Measurements from ENCODE around the gene UBQLN4. TPM values are rescaled to one million over a fixed set of nuclear protein-coding genes. Genes with fewer than 3 reads are reported as not detected.

The UBQLN4 gene
- total RNA-seq: 10 to 100 TPM; 31.6 to 34.8 TPM
- 1 to 10 TPM; 6.9 to 9.7 (median 7.6) TPM for polyA plus RNA-seq
- total RNA-seq: 23.1 to 60.9 (median 40.3) reads per million in 6 experiments

- peaks cover 20 to 39% (median 36%) of the 10 kb centered on the region in 4 donors for H3K4me1 Mint-ChIP-seq
- H3K4me3 Mint-ChIP-seq: peak within 1 kb of the TSS; percentile 90 to 100 (median 96)
- no peaks in the 10 kb centered on the region for H3K27me3 Mint-ChIP-seq
- peak within 1 kb of the TSS; percentile 81 to 97 (median 94) for H3K27ac Mint-ChIP-seq
- POLR2A ChIA-PET: interaction anchor here (0.7 to 1.9 kb wide), 3 partner anchors 33 to 416 kb away, joined by 3 to 12 read pairs (median 4); partner anchors contain the start of gene SSR2
- H3K9me3 Mint-ChIP-seq: no peaks in the 10 kb centered on the region
- ATAC-seq (peak; percentile 49 to 58), DNase-seq (peak; percentile 71 to 93 (median 80))
- peaks cover 0 to 23% (median 0%) of the 10 kb centered on the region in 3 donors for H3K36me3 Mint-ChIP-seq
Observed at GRCh38 chr1:156053768-156054499, at the start of gene UBQLN4. UBQLN4 (minus strand) TSS chr1:156053798; CDS start chr1:156053701, 97 bp downstream.

DNA sequence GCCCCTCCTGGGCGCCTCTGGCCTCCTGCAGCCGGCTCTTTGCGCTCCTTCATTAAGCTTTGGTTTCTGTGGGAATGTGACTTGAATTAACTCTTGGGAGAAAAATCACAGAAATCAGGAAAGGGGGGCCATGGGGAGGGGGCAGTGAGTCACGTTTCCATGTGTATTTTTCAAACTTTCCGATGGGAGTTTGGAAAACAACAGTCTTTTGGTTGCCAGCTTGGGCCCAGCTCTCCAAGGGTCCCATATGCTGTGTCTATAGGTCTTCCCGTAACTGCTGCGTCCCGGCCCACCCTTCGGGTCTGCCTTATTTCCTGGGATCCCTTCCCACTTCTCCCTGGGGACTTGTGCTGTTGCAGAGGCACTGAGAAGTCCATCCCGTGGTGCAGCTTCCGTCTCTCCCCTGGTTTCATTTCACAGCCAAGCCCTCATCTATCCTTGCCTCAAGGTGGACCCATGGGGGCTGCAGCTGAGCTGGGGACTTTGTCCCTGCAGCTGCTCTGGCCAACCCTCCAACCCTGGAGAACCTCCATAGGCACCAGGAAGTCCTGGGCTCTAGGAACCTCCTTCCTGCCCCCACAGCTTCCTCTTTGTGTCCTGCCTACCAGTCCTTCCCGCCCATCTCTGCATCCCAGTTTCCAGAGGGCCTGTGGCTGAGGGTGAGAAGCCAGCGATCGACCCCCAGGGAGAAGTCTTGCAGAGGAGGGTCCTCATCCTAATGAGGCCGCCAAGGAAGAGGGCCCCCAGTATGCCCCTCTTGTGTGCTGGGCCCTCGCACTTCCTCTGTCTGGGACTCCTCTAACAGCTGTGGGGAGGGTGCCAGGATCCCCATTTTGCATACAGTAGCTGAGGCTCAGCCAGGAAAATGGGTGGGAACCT lies 49.3 kb upstream of the UBQLN4 start:
- Mint-ChIP-seq H3K27ac (peak overlapping the region; percentile 37 to 100 (median 89)), H3K4me1 (peaks cover 22 to 66% (median 45%) of the 10 kb centered on the region in 4 donors), H3K9me3 (no peaks in the 10 kb centered on the region), H3K36me3 (no peaks in the 10 kb centered on the region), H3K27me3 (peaks cover 0 to 6% (median 4%) of the 10 kb centered on the region in 5 donors), H3K4me3 (no peak overlapping the region)
- ATAC-seq (no peak), DNase-seq (no peak)
- POLR2A ChIA-PET: interaction anchor here (0.7 to 1.2 kb wide), 3 partner anchors 20 to 26 kb away, joined by 3 to 4 read pairs (median 4); partner anchors contain the start of gene MEX3A

- Mint-ChIP-seq H3K27me3 (peaks cover 0 to 6% (median 4%) of the 10 kb centered on the region in 5 donors), H3K4me1 (peaks cover 27 to 70% (median 51%) of the 10 kb centered on the region in 4 donors), H3K4me3 (no peak overlapping the region), H3K27ac (peak overlapping the region in 8 of 10 donors; percentile 29 to 100 (median 82)), H3K9me3 (peaks cover 0 to 2% (median 0%) of the 10 kb centered on the region in 9 donors), H3K36me3 (peaks cover 0 to 1% (median 0%) of the 10 kb centered on the region in 3 donors)
- no peak for ATAC-seq
- POLR2A ChIA-PET: interaction anchor here (1.1 kb wide), 1 partner anchor 27 kb away, joined by 4 read pairs; no protein-coding TSS in a partner anchor
- DNase-seq: no peak
Observed at GRCh38 chr1:156101880-156102279, 48.3 kb upstream of the UBQLN4 start.

GRCh38 chr1:156100205-156100995 lies 46.8 kb upstream of the UBQLN4 start:
- Mint-ChIP-seq H3K27ac (peak overlapping the region in 8 of 10 donors; percentile 41 to 98 (median 82)), H3K27me3 (peaks cover 0 to 8% (median 4%) of the 10 kb centered on the region in 5 donors), H3K9me3 (peaks cover 0 to 3% (median 0%) of the 10 kb centered on the region in 9 donors), H3K4me1 (peaks cover 33 to 71% (median 51%) of the 10 kb centered on the region in 4 donors), H3K4me3 (no peak overlapping the region), H3K36me3 (peaks cover 0 to 1% (median 0%) of the 10 kb centered on the region in 3 donors)
- no peak for ATAC-seq
- DNase-seq: no peak
- POLR2A ChIA-PET: no interaction called here

DNA sequence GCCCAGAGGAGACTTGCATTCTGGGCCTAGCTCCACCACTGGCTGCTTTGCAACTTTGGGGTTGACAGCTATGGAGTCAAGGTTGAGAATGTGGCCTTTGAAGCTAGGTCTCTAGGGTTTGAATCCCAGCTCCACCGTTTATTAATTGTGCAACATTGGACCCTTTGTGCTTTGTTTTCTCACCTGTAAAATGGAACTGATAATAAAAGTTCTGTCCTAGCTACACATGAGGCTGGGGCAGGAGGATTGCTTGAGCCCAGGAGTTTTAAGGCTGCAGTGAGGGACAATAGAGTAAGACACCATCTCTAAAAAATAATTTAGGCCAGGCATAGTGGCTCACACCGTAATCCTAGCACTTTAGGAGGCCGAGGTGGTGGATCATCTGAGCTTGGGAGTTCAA lies 45.7 kb upstream of the UBQLN4 start:
- DNase-seq (no peak), ATAC-seq (no peak)
- H3K9me3 Mint-ChIP-seq: peaks cover 0 to 3% (median 0%) of the 10 kb centered on the region in 9 donors
- peaks cover 0 to 1% (median 0%) of the 10 kb centered on the region in 3 donors for H3K36me3 Mint-ChIP-seq
- peaks cover 0 to 8% (median 4%) of the 10 kb centered on the region in 5 donors for H3K27me3 Mint-ChIP-seq
- peak overlapping the region in 6 of 10 donors; percentile 25 to 98 (median 86) for H3K27ac Mint-ChIP-seq
- H3K4me1 Mint-ChIP-seq: peaks cover 29 to 65% (median 43%) of the 10 kb centered on the region in 4 donors
- H3K4me3 Mint-ChIP-seq: no peak overlapping the region
- POLR2A ChIA-PET: interaction anchor here (0.5 to 0.8 kb wide), 2 partner anchors 26 to 141 kb away, joined by 3 to 5 read pairs; no protein-coding TSS in a partner anchor

DNA sequence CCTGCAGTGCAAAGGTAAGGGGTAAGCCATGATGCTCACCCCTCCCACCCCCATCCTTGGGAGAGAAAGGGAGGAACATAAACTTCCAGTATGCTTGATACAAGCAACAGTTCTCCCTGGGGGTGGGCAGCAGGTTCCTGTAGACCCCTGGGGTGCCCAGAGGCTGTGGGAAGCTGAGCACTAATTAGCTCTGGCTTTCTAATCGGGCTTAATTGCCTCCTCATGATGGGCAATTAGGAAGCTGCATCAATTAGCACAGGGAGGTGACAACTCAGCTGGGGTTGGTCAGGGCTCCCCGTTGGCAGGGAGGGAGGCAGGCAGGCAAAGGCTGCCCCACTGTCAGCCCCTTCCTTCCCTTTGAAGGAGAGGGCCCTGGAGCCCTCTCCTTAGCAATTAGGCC lies 45.2 kb upstream of the UBQLN4 start:
- ATAC-seq (no peak), DNase-seq (no peak)
- Mint-ChIP-seq H3K27me3 (peaks cover 0 to 9% (median 5%) of the 10 kb centered on the region in 5 donors), H3K27ac (peak overlapping the region in 9 of 10 donors; percentile 3 to 99 (median 98)), H3K36me3 (peaks cover 0 to 1% (median 0%) of the 10 kb centered on the region in 3 donors), H3K9me3 (peaks cover 0 to 3% (median 0%) of the 10 kb centered on the region in 9 donors), H3K4me1 (peaks cover 27 to 60% (median 40%) of the 10 kb centered on the region in 4 donors), H3K4me3 (no peak overlapping the region)
- POLR2A ChIA-PET: interaction anchor here (0.5 to 1.5 kb wide), 3 partner anchors 15 to 141 kb away, joined by 3 to 5 read pairs (median 4); no protein-coding TSS in a partner anchor

- POLR2A ChIA-PET: interaction anchor here (1.0 to 3.8 kb wide), 6 partner anchors 9 to 185 kb away, joined by 3 to 30 read pairs (median 7); partner anchors contain the start of genes LMNA and SMG5
Observed at GRCh38 chr1:156097499-156098178, 44.0 kb upstream of the UBQLN4 start.

GRCh38 chr1:156096640-156097391 lies 43.2 kb upstream of the UBQLN4 start:
- POLR2A ChIA-PET: interaction anchor here (1.0 to 3.8 kb wide), 7 partner anchors 10 to 186 kb away, joined by 3 to 30 read pairs (median 6); partner anchors contain the start of genes LMNA and SMG5
- H3K36me3 Mint-ChIP-seq: peaks cover 0 to 1% (median 0%) of the 10 kb centered on the region in 3 donors
- peak overlapping the region; percentile 5 to 85 (median 72) for H3K4me3 Mint-ChIP-seq
- peaks cover 0 to 3% (median 0%) of the 10 kb centered on the region in 9 donors for H3K9me3 Mint-ChIP-seq
- peak overlapping the region; percentile 75 to 99 (median 98) for H3K27ac Mint-ChIP-seq
- peak; percentile 73 to 92 (median 84) for DNase-seq
- H3K4me1 Mint-ChIP-seq: peaks cover 19 to 47% (median 32%) of the 10 kb centered on the region in 4 donors
- H3K27me3 Mint-ChIP-seq: peaks cover 0 to 12% (median 5%) of the 10 kb centered on the region in 5 donors
- peak; percentile 80 to 82 for ATAC-seq

More at GRCh38 chr1:156097499-156098178, 44.0 kb upstream of the UBQLN4 start:
- DNase-seq: no peak
- peaks cover 0 to 12% (median 4%) of the 10 kb centered on the region in 5 donors for H3K27me3 Mint-ChIP-seq
- peak overlapping the region; percentile 75 to 99 (median 98) for H3K27ac Mint-ChIP-seq
- peaks cover 19 to 48% (median 33%) of the 10 kb centered on the region in 4 donors for H3K4me1 Mint-ChIP-seq
- peaks cover 0 to 3% (median 0%) of the 10 kb centered on the region in 9 donors for H3K9me3 Mint-ChIP-seq
- peaks cover 0 to 1% (median 0%) of the 10 kb centered on the region in 3 donors for H3K36me3 Mint-ChIP-seq
- peak in 1 of 2 donors; percentile 2 for ATAC-seq
- peak overlapping the region in 3 of 10 donors; percentile 5 to 85 (median 74) for H3K4me3 Mint-ChIP-seq

DNA sequence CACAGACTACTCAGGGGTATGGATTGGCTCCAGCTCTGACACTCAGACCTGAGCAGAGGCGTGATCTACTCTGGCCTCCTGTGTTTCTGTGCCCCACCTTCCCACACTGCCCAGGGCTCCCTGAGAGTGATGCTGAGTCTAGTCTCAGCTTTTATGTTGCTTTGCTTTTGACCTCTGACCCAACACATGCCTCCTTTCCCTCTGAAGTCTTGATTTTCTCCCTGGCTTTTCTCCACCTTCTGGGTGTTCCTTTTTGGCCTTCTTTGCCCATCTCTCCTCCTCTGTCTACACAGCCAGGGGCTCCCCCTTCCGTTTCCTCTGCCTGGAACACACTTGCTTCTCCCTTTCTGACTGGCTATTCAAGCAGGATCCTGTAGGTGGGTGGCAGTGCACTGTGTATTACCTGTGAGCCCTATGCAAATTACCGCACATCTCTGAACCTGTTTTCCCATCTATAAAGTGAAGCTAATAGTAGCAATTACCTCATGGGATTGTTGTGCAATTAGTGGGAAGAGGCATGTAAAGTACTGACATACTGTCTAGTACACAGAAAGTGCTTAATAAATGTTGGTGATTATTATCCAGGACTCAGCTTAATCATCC lies 42.4 kb upstream of the UBQLN4 start:
- DNase-seq (no peak), ATAC-seq (no peak)
- H3K4me1 Mint-ChIP-seq: peaks cover 19 to 41% (median 32%) of the 10 kb centered on the region in 4 donors
- POLR2A ChIA-PET: interaction anchor here (0.5 to 3.8 kb wide), 7 partner anchors 10 to 129 kb away, joined by 4 to 30 read pairs (median 8); partner anchors contain the start of gene LMNA
- peaks cover 0 to 12% (median 5%) of the 10 kb centered on the region in 5 donors for H3K27me3 Mint-ChIP-seq
- H3K36me3 Mint-ChIP-seq: peaks cover 0 to 1% (median 0%) of the 10 kb centered on the region in 3 donors
- peaks cover 0 to 3% (median 0%) of the 10 kb centered on the region in 9 donors for H3K9me3 Mint-ChIP-seq
- peak overlapping the region; percentile 63 to 99 (median 98) for H3K27ac Mint-ChIP-seq
- H3K4me3 Mint-ChIP-seq: peak overlapping the region in 5 of 10 donors; percentile 5 to 82 (median 69)
